K562 (cell line): ENCODE data around the gene CCDC200. TPM values are rescaled to one million over a fixed set of nuclear protein-coding genes. Genes with fewer than 3 reads are reported as not detected.

ENCODE experiments used
- ARID2 ChIP-seq: fragments of 450-650 bp; IDR thresholded peaks from 2 replicates; pipeline ENCODE4 v1.6.1; 2017; ENCODE audit warnings: antibody characterized with exemption, mild to moderate bottlenecking
- CGGBP1 ChIP-seq: fragments of 250-450 bp; sonication (Bioruptor Pico); IDR thresholded peaks from 2 replicates; pipeline ENCODE4 v1.9.0; 2021; ENCODE audit warnings: mild to moderate bottlenecking
- CREM ChIP-seq: IDR thresholded peaks from 2 replicates; pipeline ENCODE4 v1.6.1; 2014; ENCODE audit warnings: antibody characterized with exemption, low read depth
- E2F4 ChIP-seq: sonication (generic); formaldehyde crosslinking; IDR thresholded peaks from 2 replicates; pipeline ENCODE4 v1.8.0; 2022; ENCODE audit warnings: mild to moderate bottlenecking, low read depth, missing genetic modification reagents
- ERF ChIP-seq: fragments of 450-650 bp; formaldehyde crosslinking; IDR thresholded peaks from 2 replicates; pipeline ENCODE4 v1.4.0; 2020; ENCODE audit warnings: mild to moderate bottlenecking, mixed read lengths
- ESRRB ChIP-seq: fragments of 250-450 bp; sonication (Bioruptor Pico); IDR thresholded peaks from 2 replicates; pipeline ENCODE4 v1.5.0; 2020; ENCODE audit warnings: mild to moderate bottlenecking, moderate library complexity, borderline replicate concordance
- FOXA3 ChIP-seq, 2 experiments: fragments of 450-650 bp in 1 of 2; sonication (generic) in 1 of 2; formaldehyde crosslinking; IDR thresholded peaks in 1 of 2; conservative IDR thresholded peaks in 1 of 2; 2 replicates each; pipeline versions ENCODE4 v1.4.0 to v1.8.0; 2020 to 2022; ENCODE audit warnings: mild to moderate bottlenecking in 2 of 2, missing genetic modification reagents in 1 of 2
- ILF3 ChIP-seq: fragments of 450-650 bp; IDR thresholded peaks from 2 replicates; pipeline ENCODE4 v1.6.1; 2018; ENCODE audit warnings: antibody characterized with exemption, mild to moderate bottlenecking, moderate library complexity, borderline replicate concordance
- MLLT1 ChIP-seq, 2 experiments: fragments of 450-650 bp; IDR thresholded peaks; 2 replicates each; pipeline ENCODE4 v1.6.1; 2016
- MLX ChIP-seq, 2 experiments: fragments of 450-650 bp in 1 of 2; sonication (generic) in 1 of 2; formaldehyde crosslinking; conservative IDR thresholded peaks; 2 replicates each; pipeline versions ENCODE4 v1.4.0 to v1.8.1; 2020 to 2022; ENCODE audit warnings: mild to moderate bottlenecking in 1 of 2, missing genetic modification reagents in 1 of 2
- NFE2L1 ChIP-seq: fragments of 450-650 bp; IDR thresholded peaks from 2 replicates; pipeline ENCODE4 v1.6.1; 2016; ENCODE audit warnings: missing genetic modification characterization, low read depth, mild to moderate bottlenecking, missing compliant biosample characterization, moderate library complexity, borderline replicate concordance
- NFIC ChIP-seq: fragments of 450-650 bp; IDR thresholded peaks from 2 replicates; pipeline ENCODE4 v1.6.1; 2017; ENCODE audit warnings: mild to moderate bottlenecking, inconsistent platforms
- ZBTB9 ChIP-seq: fragments of 450-650 bp; formaldehyde crosslinking; IDR thresholded peaks from 2 replicates; pipeline ENCODE4 v1.4.0; 2020; ENCODE audit warnings: mild to moderate bottlenecking, moderate library complexity
- ZFP36 ChIP-seq: fragments of 150-350 bp; IDR thresholded peaks from 2 replicates; pipeline ENCODE4 v1.6.1; 2018; ENCODE audit warnings: low read length, low read depth; ENCODE audit not compliant: partially characterized antibody
- ZNF239 ChIP-seq: fragments of 250-450 bp; sonication (Bioruptor Pico); IDR thresholded peaks from 2 replicates; pipeline ENCODE4 v1.4.0; 2020; ENCODE audit warnings: mild to moderate bottlenecking
- ZNF511 ChIP-seq: sonication (generic); formaldehyde crosslinking; IDR thresholded peaks from 2 replicates; pipeline ENCODE4 v1.8.0; 2022; ENCODE audit warnings: mild to moderate bottlenecking, missing genetic modification reagents
- ZNF551 ChIP-seq: fragments of 250-450 bp; sonication (Bioruptor Pico); IDR thresholded peaks from 2 replicates; pipeline ENCODE4 v1.5.0; 2021; ENCODE audit warnings: mild to moderate bottlenecking, moderate library complexity
- ZNF639 ChIP-seq, 2 experiments: fragments of 200-800 bp in 1 of 2; sonication (Bioruptor generic) in 1 of 2; sonication (generic) in 1 of 2; formaldehyde crosslinking in 1 of 2; IDR thresholded peaks in 1 of 2; conservative IDR thresholded peaks in 1 of 2; 2 replicates each; pipeline versions ENCODE4 v1.5.0 to v1.6.1; 2016 to 2020; ENCODE audit warnings: missing compliant biosample characterization in 1 of 2, missing genetic modification characterization in 1 of 2, missing genetic modification reagents in 1 of 2
- polyA plus RNA-seq, 8 experiments: library from polyadenylated mRNA; depleted of rRNA in 4 of 8; stranded (reverse) in 5 of 8; unstranded in 3 of 8; fragments of >200 nt; fragmentation: Nextera tagmentation in 2 of 8; fragmentation: Illumina TruSeq in 1 of 8; extraction: Ambion mirVana in 2 of 8; extraction: Trizol in 1 of 8; gene quantifications; 2 replicates each; pipeline versions ENCODE4 v1.2.1 to v1.2.3, GENCODE V29; 2011 to 2014; ENCODE audit warnings: inconsistent platforms in 1 of 8, missing spikeins in 1 of 8
- total RNA-seq, 7 experiments: library from RNA; depleted of rRNA in 6 of 7; stranded (reverse); fragments of >200 nt in 6 of 7; fragmentation: Illumina TruSeq in 2 of 7; extraction: Trizol in 2 of 7; gene quantifications; 2 replicates each; pipeline versions ENCODE4 v1.2.1 to v1.2.3, GENCODE V29; 2011 to 2021; ENCODE audit warnings: low replicate concordance in 1 of 7

The CCDC200 gene
- total and polyA plus RNA-seq, 9 of the 15 experiments (the other 6 are each of a cell fraction or from before 2014, with no cell fraction given), result 0.14 TPM; not detected in 8

GRCh38 chr17:43171586-43172487, 56.6 kb downstream of the CCDC200 start (continued):
- TF ChIP-seq ZNF511 (CRISPR knock-in tag) (no peak), ERF (no peak), NFIC (peak; percentile 80), ZNF639 (CRISPR knock-in tag; conservative IDR thresholded peaks at IDR 0.05 in 1 of 2, IDR thresholded peaks at IDR 0.05 in 1 of 2) (no peak; a peak in 1 of 4 replicates), E2F4 (no peak), ZNF239 (CRISPR knock-in tag) (no peak), ZFP36 (no peak), ZBTB9 (CRISPR knock-in tag) (no peak), ESRRB (CRISPR knock-in tag) (no peak), ILF3 (no peak), ZNF551 (CRISPR knock-in tag) (no peak), ARID2 (no peak), CGGBP1 (no peak), MLLT1 (IDR thresholded peaks at IDR 0.05) (no peak), CREM (peak; percentile 26; the same call in 1 of the 2 replicates), MLX (CRISPR knock-in tag; conservative IDR thresholded peaks at IDR 0.05) (no peak), FOXA3 (CRISPR knock-in tag; conservative IDR thresholded peaks at IDR 0.05 in 1 of 2, IDR thresholded peaks at IDR 0.05 in 1 of 2) (peak in 1 of 2 experiments; percentile 93; a peak in 2 of 4 replicates), NFE2L1 (tag) (no peak)
